Retinal pigment epithelial cell (primary cell): ENCODE results near the gene AFDN.

ENCODE experiments used
- DNase-seq: peaks from one replicate; pipeline ENCODE4 v3.0.0-alpha.2; 2010; ENCODE audit warnings: low read depth
- H3K4me3 ChIP-seq: 2 replicates; pipeline ENCODE4 v1.5.1; 2011; ENCODE audit warnings: mild to moderate bottlenecking, low read length, control low read depth, moderate library complexity
- TF ChIP-seq, protein P1 (sequence below): conservative IDR thresholded peaks from 2 replicates; pipeline ENCODE4 v1.5.1; 2011; ENCODE audit warnings: low read depth, low read length, control low read depth, inconsistent platforms

Gene AFDN

DNA sequence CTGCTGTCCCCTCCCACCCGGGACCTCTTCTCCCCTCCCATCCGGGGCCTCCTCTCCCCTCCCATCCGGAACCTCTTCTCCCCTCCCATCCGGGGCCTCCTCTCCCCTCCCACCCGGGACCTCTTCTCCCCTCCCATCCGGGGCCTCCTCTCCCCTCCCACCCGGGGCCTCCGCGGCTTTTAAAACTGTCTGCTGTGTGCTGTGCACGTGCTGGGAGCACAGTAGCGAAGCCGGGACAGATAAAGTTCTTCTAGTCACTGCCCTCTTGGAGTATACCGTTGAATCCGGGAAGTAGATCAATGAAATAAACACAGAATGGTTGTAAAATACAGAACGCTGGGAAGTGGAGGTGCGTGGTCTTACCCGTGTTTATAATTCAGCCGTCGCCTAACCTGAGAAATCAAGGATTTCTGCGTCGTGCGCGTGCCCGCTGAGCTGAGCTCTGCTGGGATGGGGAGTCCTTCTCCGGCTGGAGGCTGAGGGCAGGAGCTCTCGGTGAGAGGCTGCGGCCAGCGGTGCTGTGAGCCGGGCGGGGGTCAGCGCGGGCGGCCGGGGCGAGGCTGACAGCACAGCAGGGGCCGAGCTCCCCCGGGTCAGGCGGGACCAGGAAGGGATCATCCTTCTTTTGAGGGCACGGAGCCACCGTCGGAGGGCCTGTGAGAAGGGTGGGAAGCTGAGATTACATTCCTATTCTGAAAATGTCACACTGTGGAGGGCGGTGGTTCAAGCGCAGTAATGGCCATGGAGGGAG is 151.2 kb downstream of the AFDN start:
- no peak for DNase-seq
- H3K4me3 ChIP-seq: no peak overlapping the region
- TF ChIP-seq, protein P1, sequence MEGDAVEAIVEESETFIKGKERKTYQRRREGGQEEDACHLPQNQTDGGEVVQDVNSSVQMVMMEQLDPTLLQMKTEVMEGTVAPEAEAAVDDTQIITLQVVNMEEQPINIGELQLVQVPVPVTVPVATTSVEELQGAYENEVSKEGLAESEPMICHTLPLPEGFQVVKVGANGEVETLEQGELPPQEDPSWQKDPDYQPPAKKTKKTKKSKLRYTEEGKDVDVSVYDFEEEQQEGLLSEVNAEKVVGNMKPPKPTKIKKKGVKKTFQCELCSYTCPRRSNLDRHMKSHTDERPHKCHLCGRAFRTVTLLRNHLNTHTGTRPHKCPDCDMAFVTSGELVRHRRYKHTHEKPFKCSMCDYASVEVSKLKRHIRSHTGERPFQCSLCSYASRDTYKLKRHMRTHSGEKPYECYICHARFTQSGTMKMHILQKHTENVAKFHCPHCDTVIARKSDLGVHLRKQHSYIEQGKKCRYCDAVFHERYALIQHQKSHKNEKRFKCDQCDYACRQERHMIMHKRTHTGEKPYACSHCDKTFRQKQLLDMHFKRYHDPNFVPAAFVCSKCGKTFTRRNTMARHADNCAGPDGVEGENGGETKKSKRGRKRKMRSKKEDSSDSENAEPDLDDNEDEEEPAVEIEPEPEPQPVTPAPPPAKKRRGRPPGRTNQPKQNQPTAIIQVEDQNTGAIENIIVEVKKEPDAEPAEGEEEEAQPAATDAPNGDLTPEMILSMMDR: no peak

DNA sequence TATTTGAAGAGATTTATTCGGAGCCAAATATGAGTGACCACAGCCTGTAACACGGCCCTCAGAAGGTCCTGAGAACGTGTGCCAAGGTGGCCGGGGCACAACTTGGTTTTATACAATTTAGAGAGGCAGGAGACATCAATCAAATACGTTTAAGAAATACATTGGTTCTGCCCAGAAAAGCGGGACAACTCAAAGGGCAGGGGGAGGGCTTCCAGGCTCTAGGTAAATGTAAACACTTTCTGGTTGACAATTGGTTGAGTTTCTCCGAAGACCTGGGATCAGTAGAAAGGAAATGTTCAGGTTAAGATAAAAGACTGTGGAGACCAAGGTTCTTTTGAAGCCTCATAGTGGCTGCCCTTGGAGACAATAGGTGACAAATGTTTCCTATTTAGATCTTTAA is 151.9 kb downstream of the AFDN start:
- H3K4me3 ChIP-seq: no peak overlapping the region
- TF ChIP-seq, protein P1: no peak
- DNase-seq: no peak

DNA sequence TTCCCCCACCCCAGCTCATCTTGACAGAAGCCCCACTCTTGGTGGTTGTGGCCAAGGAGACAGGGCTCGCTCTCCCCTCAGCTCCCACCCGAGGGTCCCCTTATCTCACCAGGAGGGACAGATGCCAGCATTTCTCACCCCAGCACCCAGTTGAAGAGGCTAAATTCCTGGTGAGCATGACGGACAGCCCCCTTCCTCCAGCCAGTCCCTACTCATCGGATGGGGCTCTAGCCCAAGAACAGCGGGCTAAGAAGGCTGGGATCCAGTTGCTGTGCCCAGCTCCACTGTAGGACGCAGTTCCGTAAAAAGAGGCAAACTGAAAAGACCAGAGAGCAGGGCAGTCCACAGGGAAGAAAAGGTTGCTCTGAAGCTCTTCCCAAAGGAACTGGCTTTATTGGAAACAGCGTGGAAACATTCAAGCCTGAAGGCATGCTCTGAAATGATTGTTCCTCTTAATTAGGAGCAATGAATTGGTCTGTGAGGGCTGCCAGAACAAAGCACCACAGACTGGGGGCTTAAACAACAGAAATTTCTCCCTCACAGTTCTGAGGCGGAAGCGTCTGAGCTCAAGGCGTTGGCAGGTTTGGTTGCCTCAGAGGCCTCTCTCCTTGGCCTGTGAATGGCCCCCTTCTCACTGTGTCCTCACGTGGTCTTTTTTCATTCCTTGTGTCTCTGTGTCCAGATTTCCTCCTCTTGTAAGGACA is 152.9 kb downstream of the AFDN start:
- H3K4me3 ChIP-seq: no peak overlapping the region
- no peak for DNase-seq
- TF ChIP-seq, protein P1: no peak

DNA sequence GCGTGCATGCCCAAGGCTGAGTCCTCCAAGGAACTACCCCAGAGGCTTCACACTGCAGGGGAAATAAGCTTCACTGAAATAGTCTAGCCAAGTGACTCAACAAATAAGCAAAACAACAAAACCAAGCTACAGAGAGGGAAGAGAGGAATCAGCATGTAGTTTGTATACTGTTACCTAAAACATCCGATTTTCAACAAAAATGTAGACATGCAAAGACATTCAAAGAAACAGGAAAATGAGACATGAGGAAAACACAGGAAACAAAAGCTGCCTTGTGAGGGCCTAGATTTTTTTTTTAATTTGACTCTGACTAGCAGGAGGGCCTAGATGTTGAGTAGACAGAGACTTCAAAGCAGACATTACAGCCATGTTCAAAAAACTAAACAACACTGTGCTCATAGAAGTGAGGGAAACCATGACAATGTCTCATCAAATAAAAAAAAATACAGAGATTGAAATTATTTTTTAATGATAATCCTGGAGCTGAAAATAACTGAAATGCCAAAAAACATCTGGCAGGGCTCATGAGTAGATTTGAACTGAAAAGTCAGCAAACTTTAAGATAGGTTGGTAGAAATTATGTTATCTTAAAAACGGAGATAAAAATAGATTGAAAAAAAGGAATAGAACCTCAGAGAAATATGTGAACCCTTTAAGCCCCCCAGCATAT is 154.3 kb downstream of the AFDN start:
- H3K4me3 ChIP-seq: no peak overlapping the region
- TF ChIP-seq, protein P1: no peak
- DNase-seq: no peak

DNA sequence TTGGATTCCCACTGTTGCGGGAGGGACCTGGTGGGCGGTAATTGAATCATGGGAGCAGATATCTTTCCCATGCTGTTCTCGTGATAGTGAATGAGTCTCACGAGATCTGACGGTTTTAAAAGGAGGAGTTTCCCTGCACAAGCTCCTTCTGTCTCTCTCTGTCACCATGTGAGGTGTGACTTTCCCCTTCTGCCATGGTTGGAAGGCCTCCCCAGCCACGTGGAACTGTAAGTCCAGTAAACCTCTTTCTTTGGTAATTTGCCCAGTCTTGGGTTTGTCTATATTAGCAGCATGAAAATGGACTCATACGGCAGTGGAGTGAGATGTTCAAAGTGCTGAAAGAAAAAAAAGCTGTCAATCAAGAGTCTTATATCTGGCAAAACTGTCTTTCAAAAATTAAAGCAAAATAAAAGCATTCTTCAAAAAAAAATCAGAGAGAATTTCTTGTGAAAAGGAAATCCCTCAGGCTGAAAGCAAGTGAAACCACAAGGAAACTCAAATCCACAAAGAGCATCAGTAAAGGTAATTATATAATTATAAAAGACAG is 155.3 kb downstream of the AFDN start:
- no peak for DNase-seq
- TF ChIP-seq, protein P1: no peak
- H3K4me3 ChIP-seq: no peak overlapping the region

DNA sequence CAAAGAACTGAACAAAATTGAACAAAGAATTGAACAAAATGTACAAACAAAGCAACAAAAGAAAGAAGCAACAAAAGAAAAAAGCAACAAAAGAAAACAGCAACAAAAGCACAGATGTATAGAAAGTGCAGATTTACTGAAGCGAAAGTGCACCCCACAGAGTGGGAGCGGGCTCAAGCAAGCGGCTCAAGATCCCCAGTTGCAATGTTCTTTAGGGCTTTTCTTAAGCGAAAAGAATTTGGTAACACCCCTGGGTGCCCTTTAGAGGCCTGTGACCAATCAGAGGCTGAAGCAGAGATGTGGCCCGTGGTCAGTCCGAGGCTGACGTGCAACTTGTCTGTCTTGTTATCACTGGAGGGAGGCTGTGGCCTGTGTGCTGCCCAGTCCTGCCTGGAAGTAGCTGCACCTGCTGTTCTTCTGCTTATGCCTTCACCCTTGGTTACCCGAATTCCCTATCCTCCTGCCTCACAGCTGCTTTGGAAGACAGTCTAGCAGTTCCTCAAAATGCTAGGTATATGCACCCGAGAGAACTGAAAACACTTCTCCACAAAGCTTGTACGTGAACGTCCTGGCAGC is 157.5 kb downstream of the AFDN start:
- TF ChIP-seq, protein P1: no peak

More for the DNA sequence above, 157.5 kb downstream of the AFDN start:
- no peak overlapping the region for H3K4me3 ChIP-seq
- DNase-seq: no peak
